Endometrium (tissue), 2 donors: ENCODE measurements around the gene KDM3B.
"Not testable (repeated sequence)": the region's sequence is repeated elsewhere in the genome, so short reads cannot be mapped to it uniquely, and the experiment has no call there.

Experiments
- FAIRE-seq: peaks from 2 replicates; lab custom pipeline; 2012; peaks lifted over from hg19 to GRCh38; lab: Jason Lieb, UNC
- donor health status: control.
- donor health status: control.

KDM3B gene

DNA sequence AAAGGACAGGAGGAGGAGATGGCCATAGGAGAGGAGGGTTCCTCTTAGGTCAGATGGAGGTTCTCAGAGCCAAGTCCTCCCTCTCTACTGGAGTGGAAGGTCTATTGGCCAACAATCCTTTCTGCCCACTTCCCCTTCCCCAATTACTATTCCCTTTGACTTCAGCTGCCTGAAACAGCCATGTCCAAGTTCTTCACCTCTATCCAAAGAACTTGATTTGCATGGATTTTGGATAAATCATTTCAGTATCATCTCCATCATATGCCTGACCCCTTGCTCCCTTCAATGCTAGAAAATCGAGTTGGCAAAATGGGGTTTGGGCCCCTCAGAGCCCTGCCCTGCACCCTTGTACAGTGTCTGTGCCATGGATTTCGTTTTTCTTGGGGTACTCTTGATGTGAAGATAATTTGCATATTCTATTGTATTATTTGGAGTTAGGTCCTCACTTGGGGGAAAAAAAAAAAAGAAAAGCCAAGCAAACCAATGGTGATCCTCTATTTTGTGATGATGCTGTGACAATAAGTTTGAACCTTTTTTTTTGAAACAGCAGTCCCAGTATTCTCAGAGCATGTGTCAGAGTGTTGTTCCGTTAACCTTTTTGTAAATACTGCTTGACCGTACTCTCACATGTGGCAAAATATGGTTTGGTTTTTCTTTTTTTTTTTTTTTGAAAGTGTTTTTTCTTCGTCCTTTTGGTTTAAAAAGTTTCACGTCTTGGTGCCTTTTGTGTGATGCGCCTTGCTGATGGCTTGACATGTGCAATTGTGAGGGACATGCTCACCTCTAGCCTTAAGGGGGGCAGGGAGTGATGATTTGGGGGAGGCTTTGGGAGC is 115.9 kb downstream of the KDM3B start:
- no peak for FAIRE-seq

DNA sequence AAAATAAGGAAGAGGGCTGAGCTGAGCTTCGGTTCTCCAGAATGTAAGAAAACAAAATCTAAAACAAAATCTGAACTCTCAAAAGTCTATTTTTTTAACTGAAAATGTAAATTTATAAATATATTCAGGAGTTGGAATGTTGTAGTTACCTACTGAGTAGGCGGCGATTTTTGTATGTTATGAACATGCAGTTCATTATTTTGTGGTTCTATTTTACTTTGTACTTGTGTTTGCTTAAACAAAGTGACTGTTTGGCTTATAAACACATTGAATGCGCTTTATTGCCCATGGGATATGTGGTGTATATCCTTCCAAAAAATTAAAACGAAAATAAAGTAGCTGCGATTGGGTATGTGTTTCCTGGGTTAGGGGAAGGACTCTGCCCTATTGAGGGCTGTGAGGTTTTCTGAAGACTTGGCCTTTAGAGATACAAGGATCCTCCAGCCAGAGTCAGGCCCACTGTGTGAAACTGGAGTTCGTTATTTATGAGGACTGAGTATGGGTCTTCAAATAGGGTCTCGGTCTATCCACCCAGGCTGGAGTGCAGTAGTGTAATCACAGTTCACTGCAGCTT is 116.6 kb downstream of the KDM3B start:
- no peak for FAIRE-seq

DNA sequence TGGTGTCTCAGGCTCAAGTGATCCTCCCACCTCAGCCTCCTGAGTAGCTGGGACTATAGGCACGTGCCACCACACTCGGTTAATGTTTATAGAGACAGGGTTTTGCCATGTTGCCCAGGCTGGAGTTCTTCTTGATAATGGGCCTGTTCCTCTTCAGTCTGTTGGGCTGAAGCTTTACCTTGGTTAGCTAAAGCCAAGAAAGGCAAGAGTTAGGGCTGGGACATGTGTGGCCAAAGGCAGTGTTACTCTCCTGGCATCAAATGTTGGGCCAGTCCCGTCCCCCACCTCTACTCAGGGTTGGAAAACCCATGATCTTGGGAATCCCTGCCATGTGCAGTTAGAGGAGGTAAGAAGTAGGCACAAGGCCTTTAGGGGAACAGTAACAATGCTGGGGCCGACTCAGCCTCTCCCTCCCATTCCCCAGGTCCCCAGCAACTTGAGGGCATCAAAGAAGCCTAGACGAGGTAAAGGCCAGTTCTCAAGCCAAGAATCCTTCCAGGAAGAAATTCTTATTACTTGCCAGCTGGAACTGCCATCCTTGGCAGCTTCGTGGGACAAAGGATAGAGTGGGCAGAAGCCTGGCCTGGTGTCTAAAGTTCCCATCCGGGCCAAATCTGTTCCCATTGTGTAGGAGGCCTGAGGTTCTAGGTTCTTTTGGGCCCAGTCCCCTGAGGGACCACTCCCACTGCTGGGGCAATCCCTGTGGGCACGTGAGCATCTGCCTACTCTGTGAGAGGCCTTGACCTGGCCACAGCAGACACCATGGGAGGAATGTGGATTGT is 117.2 kb downstream of the KDM3B start:
- FAIRE-seq: no peak

DNA sequence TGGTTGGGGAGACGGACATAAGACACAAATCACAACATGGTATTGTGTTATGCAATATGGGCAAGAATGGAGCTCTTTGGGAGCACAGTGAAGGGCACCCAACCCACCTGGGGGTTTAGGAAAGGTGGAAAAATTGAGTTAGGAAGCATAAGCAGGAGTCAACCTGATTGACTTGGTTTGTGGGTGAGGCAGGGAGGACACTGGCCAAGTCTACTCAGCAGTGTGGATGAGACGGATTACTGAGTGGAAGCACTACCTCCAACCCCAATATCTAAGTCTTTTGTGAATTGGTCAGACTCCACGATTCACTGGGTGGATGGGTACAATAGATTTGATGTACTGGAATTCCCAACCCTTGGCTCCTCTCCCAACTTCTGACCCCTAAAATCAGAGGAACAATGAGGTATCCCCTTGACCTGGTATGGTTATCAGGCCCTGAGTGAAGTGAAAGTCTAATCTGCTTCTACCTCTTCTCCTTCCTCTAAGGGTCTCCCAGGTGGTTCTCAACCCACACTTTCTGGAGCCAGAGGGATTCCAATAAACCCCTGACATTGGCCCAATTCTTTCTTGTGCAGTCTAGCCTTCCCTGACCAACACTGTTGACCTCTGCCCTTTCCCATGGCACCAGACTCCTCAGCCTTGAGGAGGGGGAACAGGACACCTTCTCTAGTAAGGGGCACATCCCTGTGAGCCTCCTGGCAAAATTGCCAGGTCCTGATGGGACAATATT is 118.0 kb downstream of the KDM3B start:
- no peak for FAIRE-seq

DNA sequence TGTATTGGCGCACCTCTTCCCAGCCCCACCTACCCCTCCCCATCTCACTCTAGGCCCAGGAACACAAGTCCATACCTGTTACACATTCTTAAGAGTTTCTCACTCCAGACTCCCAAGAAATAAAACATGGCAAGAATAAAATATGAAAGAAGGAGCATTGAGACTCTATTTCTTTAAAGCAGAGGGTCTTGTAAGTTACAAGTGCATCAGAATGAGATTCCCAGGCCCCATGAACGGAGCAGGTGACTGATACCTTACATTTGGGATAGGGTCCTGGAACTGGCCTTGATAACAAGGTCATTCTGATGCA is 118.5 kb downstream of the KDM3B start:
- FAIRE-seq: no peak

DNA sequence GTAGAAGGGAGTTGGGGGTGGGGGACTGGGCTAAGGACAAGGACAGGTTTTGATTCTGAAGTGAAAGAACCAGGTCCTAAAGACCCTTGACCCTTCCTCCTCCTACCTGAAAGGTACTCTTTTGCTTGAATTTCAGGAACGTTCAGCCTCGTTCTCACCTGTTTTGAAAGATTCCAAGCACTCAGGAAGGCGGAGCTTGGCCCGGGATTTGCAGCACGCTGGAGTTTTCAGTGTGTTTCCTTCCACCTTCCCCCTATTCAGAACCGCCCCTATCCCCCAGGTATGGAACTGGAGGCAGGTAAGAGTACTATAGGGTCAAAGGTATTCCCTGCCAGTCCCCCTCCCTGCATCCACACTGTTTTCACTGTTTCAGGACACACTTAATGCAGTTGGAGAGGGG is 119.9 kb downstream of the KDM3B start:
- FAIRE-seq: no peak

DNA sequence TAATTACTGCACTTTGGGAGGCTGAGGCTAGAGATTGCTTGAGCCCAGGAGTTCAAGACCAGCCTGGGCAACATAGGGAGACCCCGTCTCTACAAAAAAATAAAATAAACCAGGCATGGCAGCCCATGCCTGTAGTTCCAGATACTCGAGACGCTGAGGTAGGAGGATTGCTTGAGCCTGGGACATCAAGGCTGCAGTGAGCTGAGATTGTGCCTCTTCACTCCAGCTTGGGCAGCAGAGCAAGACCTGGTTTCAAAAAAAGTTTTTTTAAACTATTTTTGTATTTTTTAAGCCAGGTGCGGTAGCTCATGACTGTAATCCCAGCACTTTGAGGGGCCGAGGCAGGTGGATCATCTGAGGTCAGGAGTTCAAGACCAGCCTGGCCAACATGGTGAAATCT is 120.7 kb downstream of the KDM3B start:
- not testable (repeated sequence) for FAIRE-seq

DNA sequence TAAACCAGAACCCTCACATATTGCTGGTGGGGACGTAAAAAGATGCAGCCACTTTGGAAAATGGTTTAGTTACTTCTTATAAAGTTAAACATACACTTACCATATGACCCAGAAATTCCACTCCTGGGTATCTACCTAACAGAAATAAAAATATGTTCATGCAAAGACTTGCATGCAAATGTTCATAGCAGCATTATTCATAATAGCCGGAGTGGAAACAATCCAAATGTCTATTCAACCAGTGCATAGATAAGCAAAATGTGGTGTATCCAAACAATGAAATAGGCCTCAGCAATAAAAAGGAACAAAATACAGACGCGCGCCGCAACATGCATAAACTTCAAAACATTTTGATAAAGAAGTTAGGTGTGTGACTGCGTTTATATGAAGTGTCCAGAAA is 124.4 kb downstream of the KDM3B start:
- no peak for FAIRE-seq

DNA sequence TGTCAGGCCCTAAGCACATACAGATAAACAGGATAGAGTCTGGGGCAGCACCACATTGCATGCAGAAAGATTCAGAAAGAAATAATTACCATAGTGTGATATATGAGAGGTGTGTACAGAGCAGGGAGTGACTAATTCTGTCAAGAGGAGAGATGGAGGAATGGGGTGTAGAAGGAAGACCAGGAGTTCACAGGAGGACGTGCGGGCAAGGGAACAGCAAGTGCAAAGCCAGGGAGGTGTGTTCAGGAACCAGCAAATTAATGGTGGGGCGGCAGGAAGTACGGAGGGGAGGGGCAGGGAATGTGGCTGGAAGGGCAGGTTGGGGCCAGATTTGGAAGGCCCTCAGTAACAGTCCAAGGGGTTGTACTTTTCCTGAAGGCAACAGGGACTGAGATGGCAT is 130.2 kb downstream of the KDM3B start:
- no peak for FAIRE-seq
